Measurements from ENCODE around the gene KRTAP3-2.

The KRTAP3-2 gene

DNA sequence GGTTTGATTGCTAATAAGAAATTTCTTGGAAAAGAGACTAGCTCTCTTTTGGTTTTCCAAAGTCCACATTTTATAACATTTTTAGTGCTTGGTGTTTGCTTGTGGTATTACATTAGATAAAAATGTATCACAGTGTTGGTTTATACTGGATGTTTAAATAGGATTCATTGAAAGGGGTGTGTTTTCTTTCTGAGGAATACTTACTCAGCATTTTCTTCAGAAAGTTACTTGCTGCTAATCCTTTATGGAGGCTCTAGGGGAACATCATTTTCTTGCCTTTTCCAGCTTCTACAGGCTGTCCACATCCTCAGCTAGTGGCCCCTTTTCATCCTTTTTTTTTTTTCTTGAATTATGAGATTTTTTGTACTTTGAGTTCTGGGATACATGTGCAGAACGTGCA is 32.1 kb downstream of the KRTAP3-2 start:
- Histone ChIP-seq H3K4me3 (no peak overlapping the region), H4K20me1 (no peaks in the 10 kb centered on the region), H3K27me3 (no peaks in the 10 kb centered on the region), H3K9ac (no peak overlapping the region), H3K9me3 (no peaks in the 10 kb centered on the region), H3K4me1 (no peaks in the 10 kb centered on the region), H3K4me2 (no peak overlapping the region), H3K36me3 (no peaks in the 10 kb centered on the region), H3K27ac (no peak overlapping the region)
- TF ChIP-seq Cebpa-rat (IDR thresholded peaks at IDR 0.05), result no peak

DNA sequence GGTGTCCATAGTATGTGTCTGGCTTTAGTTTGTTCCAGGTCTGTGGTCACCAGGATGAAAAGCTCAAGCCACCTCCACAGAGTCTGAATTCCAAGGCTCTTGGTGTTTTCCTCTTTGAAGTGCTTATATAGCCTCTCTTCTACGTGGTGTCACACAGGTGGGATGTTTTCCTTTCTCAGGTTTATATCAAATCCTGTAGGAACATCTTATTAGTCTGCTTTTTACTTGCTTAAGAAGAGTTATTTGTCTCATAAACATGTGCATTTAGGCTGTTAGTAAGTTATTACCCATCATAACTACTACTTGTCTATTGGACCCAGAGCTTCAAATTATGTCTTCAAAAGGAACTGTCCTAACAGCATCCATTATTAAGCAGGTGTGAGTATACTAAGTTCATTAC is 32.9 kb downstream of the KRTAP3-2 start, which contains the start of gene KRT39:
Gene KRT39, minus strand, starts transcription at position 101 of the 400 bp plus-strand sequence. Its CDS starts 92 bp downstream, at position 9.
- Histone ChIP-seq H3K4me3 (no peak within 1 kb of the TSS), H3K36me3 (no peaks in the 10 kb centered on the region), H3K4me2 (no peak within 1 kb of the TSS), H4K20me1 (no peaks in the 10 kb centered on the region), H3K9ac (no peak within 1 kb of the TSS), H3K9me3 (no peaks in the 10 kb centered on the region), H3K4me1 (no peaks in the 10 kb centered on the region), H3K27ac (no peak within 1 kb of the TSS), H3K27me3 (no peaks in the 10 kb centered on the region)
- no peak for TF ChIP-seq Cebpa-rat (IDR thresholded peaks at IDR 0.05)

DNA sequence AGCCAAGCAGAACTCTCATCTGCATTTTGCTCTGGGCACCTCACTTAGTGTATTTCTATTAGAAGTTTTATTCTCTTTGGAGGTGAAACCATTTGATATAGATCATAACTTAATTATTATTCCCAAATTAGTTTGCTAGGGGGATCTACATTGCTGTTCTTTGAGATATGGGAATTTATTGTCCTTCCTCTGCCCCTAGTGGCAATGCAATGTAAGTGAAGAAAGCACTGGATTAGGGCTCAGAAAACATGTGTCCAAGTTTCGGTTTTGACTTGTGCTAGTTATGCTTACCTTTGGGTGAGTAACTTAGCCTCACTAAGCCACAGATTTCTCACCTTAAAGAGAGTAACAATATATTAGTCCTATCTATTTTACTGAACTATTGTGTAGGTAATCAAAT is 35.9 kb downstream of the KRTAP3-2 start:
- no peak for TF ChIP-seq Cebpa-rat (IDR thresholded peaks at IDR 0.05)
- Histone ChIP-seq H3K9me3 (no peaks in the 10 kb centered on the region), H3K4me3 (no peak overlapping the region), H4K20me1 (no peaks in the 10 kb centered on the region), H3K4me1 (no peaks in the 10 kb centered on the region), H3K9ac (no peak overlapping the region), H3K4me2 (no peak overlapping the region), H3K27me3 (no peaks in the 10 kb centered on the region), H3K36me3 (no peaks in the 10 kb centered on the region), H3K27ac (no peak overlapping the region)

DNA sequence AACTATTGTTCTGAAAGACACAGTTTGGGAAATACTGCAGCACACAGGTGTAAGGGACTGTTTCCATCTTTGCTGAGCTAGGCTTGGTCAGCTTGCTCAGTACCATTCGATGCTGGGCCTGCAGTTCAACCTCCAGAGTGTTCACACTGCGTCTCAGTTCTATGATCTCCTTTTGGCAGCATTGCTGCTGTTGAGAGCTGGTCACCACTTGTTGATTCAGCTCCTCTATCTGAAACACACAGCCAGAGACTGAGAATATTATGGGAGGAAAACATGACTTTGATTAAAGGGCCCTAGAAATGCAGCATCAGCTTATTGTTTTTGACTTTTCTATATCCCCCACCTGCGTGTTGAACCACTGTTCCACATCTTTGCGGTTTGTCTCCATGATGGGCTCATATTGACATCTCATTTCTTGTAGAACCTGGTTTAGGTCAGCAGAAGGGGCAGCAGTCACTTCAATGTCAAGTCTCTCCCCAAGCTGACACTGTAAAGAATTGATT is 37.6 kb downstream of the KRTAP3-2 start:
- Histone ChIP-seq H3K4me1 (no peaks in the 10 kb centered on the region), H4K20me1 (no peaks in the 10 kb centered on the region), H3K4me3 (no peak overlapping the region), H3K4me2 (no peak overlapping the region), H3K9me3 (no peaks in the 10 kb centered on the region), H3K9ac (no peak overlapping the region), H3K27me3 (no peaks in the 10 kb centered on the region), H3K27ac (no peak overlapping the region), H3K36me3 (no peaks in the 10 kb centered on the region)
- TF ChIP-seq Cebpa-rat (IDR thresholded peaks at IDR 0.05), result no peak

DNA sequence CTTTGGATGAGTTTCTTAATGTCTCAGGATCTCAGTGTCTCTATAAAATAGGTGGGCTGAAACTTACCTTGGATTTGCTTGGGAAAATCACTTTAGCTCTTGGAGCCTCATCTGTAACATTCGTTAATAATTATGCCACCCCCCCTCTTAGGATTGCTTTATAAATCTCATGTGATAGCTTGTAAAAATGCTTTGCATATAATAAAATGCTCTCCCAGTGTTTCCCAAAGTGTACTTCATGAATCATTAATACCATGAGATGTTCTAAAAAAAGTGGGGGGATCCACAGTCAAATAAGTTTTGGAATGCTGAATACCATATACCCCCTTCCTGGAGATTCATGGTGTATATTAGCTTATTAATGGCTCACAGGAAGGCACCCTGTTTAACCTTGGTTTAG is 38.1 kb downstream of the KRTAP3-2 start:
- no peak for TF ChIP-seq Cebpa-rat (IDR thresholded peaks at IDR 0.05)
- H4K20me1 ChIP-seq, result no peaks in the 10 kb centered on the region
- no peak overlapping the region for H3K4me2 ChIP-seq
- H3K9ac ChIP-seq, result no peak overlapping the region
- H3K4me3 ChIP-seq, result no peak overlapping the region
- no peak overlapping the region for H3K27ac ChIP-seq
- H3K27me3 ChIP-seq, result no peaks in the 10 kb centered on the region
- H3K4me1 ChIP-seq, result no peaks in the 10 kb centered on the region
- no peaks in the 10 kb centered on the region for H3K9me3 ChIP-seq
- no peaks in the 10 kb centered on the region for H3K36me3 ChIP-seq

DNA sequence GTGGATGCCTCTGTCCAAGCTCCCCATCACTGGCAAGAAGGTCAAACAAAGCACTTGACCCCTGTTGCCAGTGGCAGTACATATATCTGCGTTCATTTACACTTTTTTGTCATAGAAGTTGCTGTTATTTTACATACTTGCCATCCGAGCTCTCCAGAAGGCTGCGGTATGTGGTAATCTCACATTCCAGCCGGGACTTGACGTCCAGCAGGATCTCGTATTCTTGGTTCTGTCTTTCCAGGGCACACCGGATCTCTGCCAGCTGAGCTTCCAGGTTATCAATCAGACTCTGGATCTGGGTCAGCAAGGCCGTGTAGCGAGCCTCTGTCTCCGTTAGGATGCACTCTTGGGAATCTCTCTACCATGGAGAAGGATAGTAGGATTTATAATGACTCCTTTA is 39.6 kb downstream of the KRTAP3-2 start:
- Histone ChIP-seq H4K20me1 (no peaks in the 10 kb centered on the region), H3K36me3 (no peaks in the 10 kb centered on the region), H3K4me3 (no peak overlapping the region), H3K9me3 (no peaks in the 10 kb centered on the region), H3K9ac (no peak overlapping the region), H3K27ac (no peak overlapping the region), H3K4me2 (no peak overlapping the region), H3K4me1 (no peaks in the 10 kb centered on the region), H3K27me3 (no peaks in the 10 kb centered on the region)
- TF ChIP-seq Cebpa-rat (IDR thresholded peaks at IDR 0.05), result no peak

DNA sequence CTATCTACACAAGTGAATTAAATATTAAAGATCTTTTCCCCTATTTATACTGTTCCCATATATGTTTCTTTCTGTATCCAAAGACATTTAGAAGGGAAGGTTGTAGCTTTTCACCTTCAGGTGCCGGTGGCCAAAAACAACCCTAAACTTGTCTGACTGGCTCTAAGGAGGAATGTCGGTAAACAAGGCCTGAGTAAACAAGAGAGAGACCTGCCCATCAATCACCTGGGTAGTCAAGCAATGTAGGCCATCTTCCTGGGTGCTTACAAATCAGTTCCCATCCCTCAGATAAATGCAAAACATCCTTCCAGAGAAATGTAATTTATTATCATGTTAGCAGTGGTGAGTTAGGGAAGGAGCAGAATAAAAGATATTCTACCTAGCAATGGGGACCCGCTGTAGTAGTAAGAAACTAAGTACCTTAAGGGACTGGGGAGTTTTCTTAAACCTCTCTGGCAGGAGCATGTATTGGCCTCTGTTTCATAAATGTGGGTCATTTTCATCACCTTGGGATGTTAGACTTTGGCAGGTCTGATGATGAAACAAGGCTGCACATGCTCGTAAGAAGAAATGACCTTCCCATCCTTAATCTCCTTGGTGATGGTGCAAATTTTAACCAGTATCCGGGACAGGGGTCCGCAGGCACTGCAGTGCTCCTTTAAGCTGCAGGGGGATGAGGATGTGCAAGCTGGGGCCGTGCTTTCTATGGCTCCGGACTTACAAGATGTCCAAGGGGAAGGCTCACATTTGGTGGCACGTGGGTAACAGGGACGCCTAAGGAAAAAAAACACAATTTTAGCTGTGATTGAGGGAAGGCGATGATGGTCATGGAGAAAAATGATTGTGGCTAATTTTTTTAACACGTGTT is 41.4 kb downstream of the KRTAP3-2 start:
- Histone ChIP-seq H3K4me1 (no peaks in the 10 kb centered on the region), H3K27ac (no peak overlapping the region), H3K4me3 (no peak overlapping the region), H4K20me1 (no peaks in the 10 kb centered on the region), H3K9ac (no peak overlapping the region), H3K36me3 (no peaks in the 10 kb centered on the region), H3K27me3 (no peaks in the 10 kb centered on the region), H3K4me2 (no peak overlapping the region), H3K9me3 (no peaks in the 10 kb centered on the region)
- no peak for TF ChIP-seq Cebpa-rat (IDR thresholded peaks at IDR 0.05)

DNA sequence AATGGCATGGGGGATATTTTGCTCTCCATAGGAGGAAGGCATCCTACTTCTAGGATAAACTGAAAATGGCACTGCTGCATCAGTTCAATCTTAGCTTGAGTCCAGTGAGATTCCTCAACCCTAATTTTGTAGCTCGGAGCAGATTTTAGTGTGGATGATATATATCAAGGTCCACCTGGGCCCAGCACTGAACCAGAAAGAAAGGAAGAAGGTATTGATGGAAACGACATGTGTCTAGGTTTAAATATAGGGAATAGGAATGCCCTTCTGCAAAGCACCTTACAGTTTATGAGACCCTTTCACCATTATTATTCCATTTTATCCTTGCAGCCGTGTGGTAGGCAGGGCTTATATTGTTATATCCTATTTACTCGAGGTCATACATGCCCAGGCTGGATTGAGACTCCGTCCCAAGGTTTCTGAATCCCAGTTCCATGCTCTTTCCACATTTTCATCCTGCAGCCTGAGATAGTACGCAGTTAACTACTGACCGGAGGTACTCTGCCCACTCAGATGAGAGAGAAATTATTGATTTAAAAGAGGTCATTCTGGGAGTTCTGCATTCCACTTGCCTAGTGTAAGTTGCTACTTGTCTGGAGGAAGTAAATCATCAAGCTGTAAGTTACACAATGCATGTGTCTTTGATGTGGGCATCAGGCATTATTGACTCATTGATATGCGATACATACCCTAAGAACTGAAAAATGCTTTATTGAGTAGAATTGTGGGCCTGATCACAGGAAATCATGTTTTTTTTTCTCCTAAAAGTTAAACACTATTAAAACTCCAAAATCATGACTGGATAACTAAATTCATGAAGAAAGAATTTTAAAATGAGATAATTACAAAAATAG is 43.1 kb downstream of the KRTAP3-2 start:
- Histone ChIP-seq H3K36me3 (no peaks in the 10 kb centered on the region), H3K4me2 (no peak overlapping the region), H3K27me3 (no peaks in the 10 kb centered on the region), H3K27ac (no peak overlapping the region), H3K9me3 (no peaks in the 10 kb centered on the region), H4K20me1 (no peaks in the 10 kb centered on the region), H3K9ac (no peak overlapping the region), H3K4me3 (no peak overlapping the region), H3K4me1 (no peaks in the 10 kb centered on the region)
- no peak for TF ChIP-seq Cebpa-rat (IDR thresholded peaks at IDR 0.05)

DNA sequence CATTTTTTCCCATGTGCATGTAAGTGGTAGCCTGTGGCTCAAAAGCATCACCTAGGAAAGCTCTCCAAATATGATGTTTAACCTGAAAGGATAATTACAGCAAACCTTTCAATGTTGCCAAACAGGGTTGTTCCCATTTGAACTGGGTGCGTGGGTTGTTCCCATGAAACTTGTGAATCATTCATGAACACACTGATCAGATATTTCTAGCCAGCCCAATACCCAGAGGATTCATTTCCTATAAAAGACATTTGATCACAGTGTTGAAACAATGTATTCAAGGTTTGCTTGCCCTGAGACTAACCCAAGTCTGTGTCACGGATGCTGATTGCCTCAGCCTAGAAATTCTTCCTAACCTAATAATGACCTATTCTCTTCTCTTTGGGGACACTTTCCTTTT is 45.8 kb downstream of the KRTAP3-2 start:
- Histone ChIP-seq H3K4me3 (no peak overlapping the region), H4K20me1 (no peaks in the 10 kb centered on the region), H3K36me3 (no peaks in the 10 kb centered on the region), H3K4me2 (no peak overlapping the region), H3K9me3 (no peaks in the 10 kb centered on the region), H3K27me3 (no peaks in the 10 kb centered on the region), H3K9ac (no peak overlapping the region), H3K27ac (no peak overlapping the region), H3K4me1 (no peaks in the 10 kb centered on the region)
- no peak for TF ChIP-seq Cebpa-rat (IDR thresholded peaks at IDR 0.05)

DNA sequence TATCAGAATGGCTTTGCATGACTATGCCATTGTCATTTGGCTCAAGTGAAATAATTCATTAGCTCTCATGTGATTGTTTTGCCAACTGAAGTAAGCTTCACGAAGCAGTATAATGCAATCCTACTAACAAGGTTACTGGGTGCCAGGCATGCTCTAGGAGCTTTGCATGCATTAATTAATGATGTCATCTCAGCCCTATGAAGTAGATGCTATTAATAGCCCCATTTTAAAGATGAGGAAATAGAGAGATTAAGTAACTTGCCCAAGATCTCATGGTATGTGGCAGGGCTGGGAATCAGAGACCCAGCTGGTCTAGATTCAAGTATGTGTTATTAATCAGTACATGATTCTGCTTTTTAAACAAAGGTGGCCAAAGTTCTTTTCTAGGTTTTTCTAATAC is 47.0 kb downstream of the KRTAP3-2 start:
- Histone ChIP-seq H3K4me2 (no peak overlapping the region), H3K36me3 (no peaks in the 10 kb centered on the region), H3K9me3 (no peaks in the 10 kb centered on the region)

More for the DNA sequence above, 47.0 kb downstream of the KRTAP3-2 start:
- Histone ChIP-seq H3K9ac (no peak overlapping the region), H3K27me3 (no peaks in the 10 kb centered on the region), H3K4me3 (no peak overlapping the region), H3K27ac (no peak overlapping the region), H4K20me1 (no peaks in the 10 kb centered on the region), H3K4me1 (no peaks in the 10 kb centered on the region)
- no peak for TF ChIP-seq Cebpa-rat (IDR thresholded peaks at IDR 0.05)

Measured in BLaER1 (cell line).